Calu3 (cell line): Measurements from ENCODE around the gene NUMBL. TPM values are rescaled to one million over a fixed set of nuclear protein-coding genes. Genes with fewer than 3 reads are reported as not detected.
"Not testable (repeated sequence)": the region's sequence is repeated elsewhere in the genome, so short reads cannot be mapped to it uniquely, and the experiment has no call there.

Experiments used
- BruUV-seq: library from RNA; stranded (reverse); fragments of 400-500 nt; replicated peaks from 2 replicates; lab custom pipeline; 2021; lab: Mats Ljungman, UMichigan
- CTCF ChIA-PET: fragments of 300-600 bp; sonication (Branson Sonifier 250); formaldehyde crosslinking; loops from one replicate; lab custom pipeline; 2022; ENCODE audit warnings: antibody characterized with exemption; lab: Charles Lee
- DNase-seq: peaks from one replicate; pipeline ENCODE4 v3.0.0; 2022
- H3K27ac Mint-ChIP-seq: one replicate; pipeline ENCODE4 v1.8.0; 2022; ENCODE audit warnings: mixed read lengths; ENCODE audit not compliant: unreplicated experiment
- H3K27me3 Mint-ChIP-seq: one replicate; pipeline ENCODE4 v1.8.0; 2022; ENCODE audit warnings: mixed read lengths; ENCODE audit not compliant: unreplicated experiment
- H3K36me3 Mint-ChIP-seq: one replicate; pipeline ENCODE4 v1.8.0; 2022; ENCODE audit warnings: mild to moderate bottlenecking, moderate library complexity, mixed read lengths; ENCODE audit not compliant: insufficient read depth, unreplicated experiment
- H3K4me1 Mint-ChIP-seq: one replicate; pipeline ENCODE4 v1.8.0; 2022; ENCODE audit warnings: mild to moderate bottlenecking, low read depth, mixed read lengths; ENCODE audit not compliant: unreplicated experiment
- H3K4me3 Mint-ChIP-seq: one replicate; pipeline ENCODE4 v1.8.0; 2022; ENCODE audit warnings: mild to moderate bottlenecking, low read depth, moderate library complexity, mixed read lengths; ENCODE audit not compliant: unreplicated experiment
- H3K9me3 Mint-ChIP-seq: one replicate; pipeline ENCODE4 v1.8.0; 2022; ENCODE audit warnings: low read depth, mixed read lengths; ENCODE audit not compliant: unreplicated experiment
- CTCF ChIP-seq: fragments of 200-600 bp; IDR thresholded peaks from one replicate; pipeline ENCODE4 v1.8.0; 2022; ENCODE audit warnings: antibody characterized with exemption; ENCODE audit not compliant: unreplicated experiment
- intact Hi-C: fragments of 100-400 bp; cut with micrococcal nuclease; formaldehyde crosslinking; loops from one replicate; pipeline ENCODE4 v1.10.0; 2022; ENCODE audit not compliant: unreplicated experiment
- total RNA-seq: library from RNA; stranded (reverse); gene quantifications from 2 replicates; pipeline ENCODE4 v1.2.3, GENCODE V29; 2022

NUMBL gene
- total RNA-seq, 1 experiment from 2014 or later, result 21.4 TPM

DNA sequence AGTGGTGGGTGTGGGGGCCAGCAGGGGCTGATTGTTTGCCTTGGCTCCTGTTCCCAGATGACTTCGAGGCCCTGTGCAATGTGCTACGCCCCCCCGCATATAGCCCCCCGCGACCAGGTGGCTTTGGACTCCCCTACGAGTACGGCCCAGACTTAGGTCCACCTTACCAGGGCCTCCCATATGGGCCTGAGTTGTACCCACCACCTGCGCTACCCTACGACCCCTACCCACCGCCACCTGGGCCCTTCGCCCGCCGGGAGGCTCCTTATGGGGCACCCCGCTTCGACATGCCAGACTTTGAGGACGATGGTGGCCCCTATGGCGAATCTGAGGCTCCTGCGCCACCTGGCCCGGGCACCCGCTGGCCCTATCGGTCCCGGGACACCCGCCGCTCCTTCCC, 63.5 kb downstream of the NUMBL start:
- no TSS peak for BruUV-seq
- CTCF ChIA-PET, result no interaction called here

DNA sequence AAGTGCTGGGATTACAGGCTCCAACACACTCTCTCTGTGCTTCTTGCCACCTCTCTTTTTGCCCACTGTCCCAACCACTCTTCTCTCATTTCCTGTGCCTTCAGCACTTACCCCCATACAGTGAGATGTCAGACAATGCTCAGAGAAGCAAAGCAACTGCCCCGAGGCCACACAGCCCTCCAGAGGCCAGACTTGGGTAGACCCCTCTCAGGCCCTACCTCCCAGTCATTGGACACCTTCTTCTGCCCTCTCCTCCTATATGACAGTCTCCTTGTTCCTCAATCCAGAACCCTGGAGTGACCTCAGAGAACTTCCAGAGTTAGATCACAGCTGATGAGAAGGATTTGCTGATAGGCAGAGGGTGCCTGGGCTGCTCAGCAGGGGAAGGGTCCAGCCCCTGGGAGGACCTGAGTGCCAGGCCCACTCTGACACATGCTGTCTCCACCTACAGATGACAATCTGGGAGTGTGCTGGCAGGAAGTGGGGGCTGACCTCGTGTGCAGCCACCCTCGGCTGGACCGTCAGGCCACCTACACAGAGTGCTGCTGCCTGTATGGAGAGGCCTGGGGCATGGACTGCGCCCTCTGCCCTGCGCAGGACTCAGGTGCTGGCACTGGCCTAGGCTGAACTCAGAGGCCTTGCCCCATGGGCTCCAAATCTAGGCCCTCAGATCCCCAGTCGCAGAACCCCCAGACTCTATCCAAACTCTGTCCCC, 64.9 kb downstream of the NUMBL start:
- BruUV-seq, result no TSS peak
- no peaks in the 10 kb centered on the region for H3K4me1 Mint-ChIP-seq
- no peak for TF ChIP-seq CTCF
- intact Hi-C loops, result no loop called here
- peaks cover 3% of the 10 kb centered on the region for H3K9me3 Mint-ChIP-seq
- no peak overlapping the region for H3K27ac Mint-ChIP-seq
- CTCF ChIA-PET, result no interaction called here
- H3K27me3 Mint-ChIP-seq, result no peaks in the 10 kb centered on the region
- H3K4me3 Mint-ChIP-seq, result no peak overlapping the region
- peaks cover 11% of the 10 kb centered on the region for H3K36me3 Mint-ChIP-seq
- no peak for DNase-seq

More for the DNA sequence above, 63.5 kb downstream of the NUMBL start:
- no peak for TF ChIP-seq CTCF
- peaks cover 11% of the 10 kb centered on the region for H3K36me3 Mint-ChIP-seq
- no peaks in the 10 kb centered on the region for H3K4me1 Mint-ChIP-seq
- DNase-seq, result no peak
- no peaks in the 10 kb centered on the region for H3K27me3 Mint-ChIP-seq
- no peak overlapping the region for H3K27ac Mint-ChIP-seq
- intact Hi-C loops, result no loop called here
- H3K4me3 Mint-ChIP-seq, result no peak overlapping the region
- H3K9me3 Mint-ChIP-seq, result peaks cover 3% of the 10 kb centered on the region

DNA sequence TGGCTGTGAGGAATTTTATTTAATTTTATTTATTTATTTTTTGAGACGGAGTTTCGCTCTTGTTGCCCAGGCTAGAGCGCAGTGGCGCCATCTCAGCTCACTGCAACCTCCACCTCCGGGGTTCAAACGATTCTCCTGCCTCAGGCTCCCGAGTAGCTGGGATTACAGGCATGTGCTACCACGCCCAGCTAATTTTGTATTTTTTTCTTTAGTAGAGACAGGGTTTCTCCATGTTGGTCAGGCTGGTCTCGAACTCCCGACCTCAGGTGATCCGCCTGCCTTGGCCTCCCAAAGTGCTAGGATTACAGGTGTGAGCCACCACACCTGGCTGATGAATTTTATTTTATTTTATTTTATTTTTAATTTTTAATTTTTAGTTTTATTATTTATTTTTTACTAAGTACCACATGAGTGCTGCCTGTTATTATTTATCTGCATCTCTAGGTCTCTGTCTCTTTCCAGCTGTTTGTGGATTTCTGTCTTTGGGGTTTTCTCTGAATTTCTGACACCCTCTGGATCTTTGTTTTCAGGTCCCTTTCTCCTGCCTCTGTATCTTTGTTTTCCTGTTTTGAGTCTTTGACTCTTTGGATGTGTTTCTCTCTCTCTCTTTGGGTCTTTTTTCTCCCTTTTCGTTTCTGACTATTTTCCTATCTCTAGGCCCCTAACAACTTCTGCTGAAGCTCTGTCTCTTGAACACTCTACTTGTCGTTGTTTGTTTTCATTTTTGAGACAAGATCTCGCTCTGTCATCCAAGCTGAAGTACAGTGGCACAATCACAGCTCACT, 65.9 kb downstream of the NUMBL start:
- intact Hi-C loops, DNase-seq, H3K27me3 Mint-ChIP-seq, H3K27ac Mint-ChIP-seq, H3K4me3 Mint-ChIP-seq, H3K9me3 Mint-ChIP-seq, H3K4me1 Mint-ChIP-seq, BruUV-seq: not testable (repeated sequence)
- CTCF ChIA-PET, result interaction anchor here (0.6 kb wide), 1 partner anchor 467 kb away, joined by 4 read pairs; no protein-coding TSS in a partner anchor
- H3K36me3 Mint-ChIP-seq, result peaks cover 16% of the 10 kb centered on the region

- CTCF ChIA-PET, result interaction anchor here (0.6 to 0.9 kb wide), 4 partner anchors 11 to 621 kb away, joined by 3 to 6 read pairs (median 4); no protein-coding TSS in a partner anchor
- peaks cover 16% of the 10 kb centered on the region for H3K36me3 Mint-ChIP-seq
- peaks cover 3% of the 10 kb centered on the region for H3K9me3 Mint-ChIP-seq
- intact Hi-C loops, result no loop called here
- no peak overlapping the region for H3K27ac Mint-ChIP-seq
- no TSS peak for BruUV-seq
- TF ChIP-seq CTCF, result no peak
- no peaks in the 10 kb centered on the region for H3K27me3 Mint-ChIP-seq
- no peak overlapping the region for H3K4me3 Mint-ChIP-seq
- DNase-seq, result no peak
- no peaks in the 10 kb centered on the region for H3K4me1 Mint-ChIP-seq
Observed at GRCh38 chr19:40623403-40624251, 66.8 kb downstream of the NUMBL start.
